GM15510 (cell line): ENCODE data around the gene FOXC1.

Experiments
- POLR2A ChIP-seq: IDR thresholded peaks from 3 replicates; pipeline ENCODE4 v1.6.1; 2011; ENCODE audit warnings: borderline replicate concordance; ENCODE audit not compliant: insufficient read length; ENCODE audit errors: extremely low read depth

FOXC1 gene

DNA sequence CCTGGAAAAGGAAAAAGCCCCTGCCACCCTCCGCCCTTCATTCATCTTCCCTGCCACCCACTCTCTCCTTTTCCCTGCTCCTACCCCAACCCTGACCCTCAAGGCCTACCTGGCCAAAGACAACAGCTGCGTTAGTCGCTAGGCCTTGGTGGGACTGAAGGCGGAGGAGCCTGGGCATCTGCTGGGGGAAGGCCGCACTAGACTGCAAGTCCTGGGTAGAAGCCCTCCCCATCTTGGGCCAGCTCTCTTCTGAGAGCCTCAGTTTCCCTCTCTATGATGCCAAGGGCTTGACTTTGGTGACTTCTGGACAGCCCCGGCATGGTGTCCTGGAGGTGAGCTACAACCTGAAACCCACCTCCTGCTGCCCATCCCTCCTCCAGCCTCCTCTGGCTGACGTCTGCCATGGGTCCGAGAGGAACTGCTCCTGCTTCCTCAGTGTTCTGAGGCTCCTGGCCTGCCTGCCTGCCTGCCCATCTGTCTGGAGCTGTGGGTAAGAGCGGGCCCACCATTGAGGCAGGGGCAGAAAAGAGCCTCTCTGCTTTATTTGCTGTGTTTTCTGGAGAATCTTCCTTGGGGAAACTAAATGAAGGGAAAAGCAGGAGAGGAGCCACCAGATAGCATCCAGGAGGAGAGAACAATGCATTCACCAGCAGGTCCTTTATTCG lies 7.5 kb upstream of the FOXC1 start:
- TF ChIP-seq POLR2A: no peak

DNA sequence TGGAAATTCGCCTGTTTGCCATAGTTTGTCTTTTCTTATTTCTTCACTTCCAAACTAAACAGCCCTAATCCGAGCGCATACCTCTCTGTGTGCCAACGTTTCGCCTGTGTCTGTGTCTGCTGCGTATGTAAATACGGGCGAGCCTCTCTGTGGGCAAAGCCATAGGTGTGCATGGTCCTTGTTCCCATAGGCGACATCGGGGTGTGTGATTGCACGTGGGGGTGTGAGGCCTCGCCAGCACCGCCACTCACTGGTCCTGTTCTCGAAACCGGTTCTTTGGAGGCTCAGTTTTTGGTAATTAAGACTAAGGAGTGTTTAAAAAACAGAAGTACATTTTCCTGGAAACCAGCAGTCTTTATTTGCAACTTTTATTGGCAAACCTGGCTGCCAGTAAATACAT lies 6.0 kb upstream of the FOXC1 start:
- no peak for TF ChIP-seq POLR2A

DNA sequence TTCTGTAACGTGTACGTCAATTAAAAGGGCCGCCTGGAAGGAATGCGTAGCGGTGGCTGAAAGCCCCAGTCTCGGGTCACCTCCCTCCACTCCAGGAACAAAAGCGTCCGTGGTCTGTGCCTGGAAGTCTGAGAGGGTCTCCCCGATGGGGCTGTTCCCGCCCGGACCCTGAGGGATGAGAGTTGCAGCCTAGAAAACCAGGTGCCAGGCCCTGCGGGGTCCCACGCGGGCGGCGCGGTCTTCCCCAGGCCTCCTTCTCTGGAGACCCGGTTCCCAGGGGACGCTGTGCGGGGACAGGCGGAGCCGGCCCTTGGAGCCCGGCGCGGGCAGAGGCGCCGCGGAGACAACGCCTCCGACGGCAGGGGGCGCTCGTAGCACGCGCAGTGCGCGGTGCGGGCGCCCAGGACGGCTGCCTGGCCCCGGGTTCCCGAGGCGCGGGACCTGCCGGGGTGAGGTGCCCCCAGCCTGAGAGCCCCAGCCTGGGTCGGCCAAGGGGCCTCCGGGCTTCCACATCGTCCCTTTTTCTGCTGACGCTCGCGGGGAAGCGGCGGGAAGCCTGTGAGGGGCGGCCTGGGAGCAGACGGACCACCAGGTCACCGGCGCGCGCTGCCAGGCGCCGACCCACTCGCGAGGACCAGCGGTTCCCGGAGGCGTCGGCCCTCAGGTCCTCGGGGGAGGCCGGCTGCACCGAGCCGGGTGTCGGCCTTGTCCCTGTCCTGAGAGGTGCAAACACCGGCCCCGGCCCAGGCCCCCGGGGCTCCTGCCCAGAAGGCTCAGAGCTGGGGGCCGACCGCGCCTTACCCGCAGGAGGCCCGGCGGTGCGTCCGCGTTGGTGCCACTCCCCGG lies 5.3 kb upstream of the FOXC1 start:
- TF ChIP-seq POLR2A: no peak

DNA sequence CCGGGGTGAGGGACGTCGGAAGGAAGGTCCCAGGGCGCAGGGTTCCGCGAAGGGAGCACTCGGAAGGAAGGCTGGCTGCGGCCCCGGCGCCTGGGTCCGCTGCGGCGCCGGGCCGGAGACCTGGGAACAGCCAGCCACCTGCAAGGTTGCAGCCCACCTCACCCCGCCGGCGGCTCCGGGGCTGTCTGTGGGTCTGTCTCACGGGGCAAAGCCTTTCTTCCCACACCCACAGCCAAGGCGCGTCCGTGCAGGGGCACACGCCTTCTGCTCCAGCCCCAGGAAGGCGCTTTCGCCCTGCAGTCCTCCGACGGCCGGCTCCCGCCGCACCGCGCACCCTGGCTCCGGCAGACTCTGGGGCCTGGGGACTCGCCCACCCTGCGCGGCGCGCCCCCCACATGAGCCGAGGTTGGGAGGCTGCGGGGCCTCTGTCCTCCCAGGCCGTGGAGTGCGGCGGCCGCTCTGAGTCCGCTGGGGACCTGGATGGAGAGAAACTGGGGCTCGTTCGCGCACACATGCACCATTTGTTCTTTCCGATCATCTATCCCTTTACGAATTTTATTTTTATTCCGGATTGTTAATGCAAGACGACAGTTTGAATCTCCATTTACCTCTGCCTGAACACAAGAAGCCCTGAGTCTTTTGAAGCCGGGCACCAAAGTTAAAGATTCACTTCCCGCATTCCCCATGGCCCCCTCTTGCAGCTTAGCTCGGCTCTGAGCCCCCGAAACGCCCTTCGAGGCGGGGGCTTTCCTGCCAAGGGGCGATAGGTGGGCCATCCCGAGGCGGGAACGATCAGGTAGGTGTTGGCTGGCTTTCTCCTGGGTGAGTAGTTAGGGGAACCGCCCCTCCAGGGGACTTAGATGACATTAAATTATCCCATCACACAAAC lies 4.5 kb upstream of the FOXC1 start:
- no peak for TF ChIP-seq POLR2A

DNA sequence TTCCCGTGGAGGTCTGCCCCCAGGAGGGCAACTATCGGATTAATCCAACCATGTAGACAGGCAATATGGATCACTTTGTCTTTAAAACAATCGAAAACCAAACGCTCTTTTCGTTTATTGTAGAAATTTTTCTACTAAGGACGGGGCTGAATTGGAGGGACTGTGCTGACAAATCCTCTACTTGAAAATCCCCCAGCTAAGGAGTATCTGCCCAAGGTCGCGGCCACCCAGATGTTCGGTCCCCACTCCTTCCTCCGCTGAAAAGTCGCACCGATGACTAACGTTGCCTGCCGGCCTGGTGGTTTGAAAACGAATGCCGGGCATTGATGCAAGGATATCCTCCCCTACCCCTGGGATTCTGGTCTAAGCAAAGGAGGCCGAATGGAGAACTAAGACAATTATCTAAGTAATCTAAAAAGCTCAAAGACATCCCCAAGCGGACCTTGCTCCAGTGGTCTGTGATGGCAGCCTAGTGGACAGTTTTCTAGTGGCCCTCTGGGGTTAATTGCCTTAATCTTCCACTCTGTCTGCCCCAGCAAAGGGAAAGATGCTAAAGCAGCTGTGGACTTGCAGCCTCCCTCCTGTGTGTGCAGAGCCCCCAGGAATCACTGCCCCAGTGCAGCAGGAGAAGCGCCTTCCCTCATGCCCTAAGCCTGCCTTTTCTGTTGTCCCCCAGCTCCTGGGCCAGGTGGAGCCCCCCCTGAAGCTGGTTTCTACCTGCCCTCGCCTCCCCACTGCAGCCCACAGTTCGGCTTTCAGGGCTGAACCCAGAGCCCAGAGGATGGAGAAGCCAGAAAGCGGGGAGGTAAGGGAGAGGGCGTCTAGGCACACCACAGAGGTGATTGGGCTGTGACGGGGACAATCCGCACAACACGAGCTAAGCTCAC lies 3.6 kb upstream of the FOXC1 start:
- no peak for TF ChIP-seq POLR2A

DNA sequence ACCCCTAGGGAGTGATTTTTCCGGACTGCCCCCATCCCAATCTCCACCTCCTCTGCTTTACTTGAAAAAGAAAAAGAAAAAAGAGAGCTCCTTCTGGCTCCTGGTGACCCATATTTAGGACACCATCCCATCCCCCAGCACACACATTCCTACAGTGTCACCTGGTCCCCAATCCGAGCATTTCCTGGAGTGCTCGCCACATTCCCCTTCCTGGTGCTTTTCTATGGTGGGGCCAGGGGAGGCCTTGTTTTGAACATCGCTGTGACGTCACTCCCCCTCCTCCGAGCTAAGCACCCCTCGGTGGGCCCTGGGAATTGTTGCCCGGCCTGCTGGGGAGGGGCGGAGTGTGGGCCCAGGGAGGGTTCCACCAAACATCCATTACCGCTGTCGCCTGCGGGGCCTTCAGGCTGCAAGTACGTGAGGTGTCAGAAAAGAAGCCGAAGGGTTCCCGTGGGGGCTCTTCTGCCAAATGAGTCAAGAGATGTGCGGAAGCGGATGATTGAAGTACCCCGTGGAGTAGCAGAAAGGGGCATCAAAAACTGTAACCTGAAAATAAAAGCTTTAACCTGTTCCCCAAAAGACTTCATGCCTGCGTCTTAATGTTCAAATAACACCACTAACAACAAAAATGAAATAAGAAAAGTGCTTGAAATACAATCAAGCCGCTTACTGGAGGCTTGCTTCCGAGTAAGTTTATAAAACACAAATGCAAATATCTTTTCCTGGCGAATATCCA lies 2.8 kb upstream of the FOXC1 start:
- no peak for TF ChIP-seq POLR2A

DNA sequence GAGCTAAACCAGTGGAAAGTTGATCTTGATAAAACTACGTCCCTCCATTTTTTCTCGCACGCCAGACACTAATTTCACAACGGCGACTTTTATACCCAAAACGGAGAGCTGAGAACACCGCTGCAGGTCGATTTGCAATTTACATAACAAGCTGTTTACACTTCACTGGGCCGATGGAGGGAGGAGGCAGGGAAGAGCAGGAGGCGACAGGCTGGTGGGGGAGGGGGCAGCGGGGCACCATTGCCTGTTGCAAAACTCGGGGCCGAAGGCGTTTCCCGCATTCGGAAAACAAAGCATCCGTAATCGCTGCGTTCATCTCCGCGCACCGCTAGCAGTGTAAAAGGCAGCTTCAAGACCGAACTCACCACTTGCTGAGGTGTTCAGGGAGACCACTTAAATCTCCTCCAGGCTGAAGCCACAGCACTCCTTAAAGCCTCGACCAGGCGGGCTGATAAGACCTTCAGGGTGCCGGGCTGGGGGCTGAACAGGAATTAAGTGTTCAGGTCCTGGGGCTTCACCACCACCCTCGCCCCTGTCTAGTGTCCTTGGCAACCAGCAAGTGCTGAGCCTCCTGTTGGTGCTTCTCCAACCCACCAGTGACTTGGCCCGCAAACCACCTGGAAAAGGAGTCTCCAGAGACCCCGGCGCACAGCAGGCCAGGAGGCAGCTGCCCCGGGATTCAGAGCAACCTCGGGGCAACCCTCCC lies 2.0 kb upstream of the FOXC1 start:
- no peak for TF ChIP-seq POLR2A

DNA sequence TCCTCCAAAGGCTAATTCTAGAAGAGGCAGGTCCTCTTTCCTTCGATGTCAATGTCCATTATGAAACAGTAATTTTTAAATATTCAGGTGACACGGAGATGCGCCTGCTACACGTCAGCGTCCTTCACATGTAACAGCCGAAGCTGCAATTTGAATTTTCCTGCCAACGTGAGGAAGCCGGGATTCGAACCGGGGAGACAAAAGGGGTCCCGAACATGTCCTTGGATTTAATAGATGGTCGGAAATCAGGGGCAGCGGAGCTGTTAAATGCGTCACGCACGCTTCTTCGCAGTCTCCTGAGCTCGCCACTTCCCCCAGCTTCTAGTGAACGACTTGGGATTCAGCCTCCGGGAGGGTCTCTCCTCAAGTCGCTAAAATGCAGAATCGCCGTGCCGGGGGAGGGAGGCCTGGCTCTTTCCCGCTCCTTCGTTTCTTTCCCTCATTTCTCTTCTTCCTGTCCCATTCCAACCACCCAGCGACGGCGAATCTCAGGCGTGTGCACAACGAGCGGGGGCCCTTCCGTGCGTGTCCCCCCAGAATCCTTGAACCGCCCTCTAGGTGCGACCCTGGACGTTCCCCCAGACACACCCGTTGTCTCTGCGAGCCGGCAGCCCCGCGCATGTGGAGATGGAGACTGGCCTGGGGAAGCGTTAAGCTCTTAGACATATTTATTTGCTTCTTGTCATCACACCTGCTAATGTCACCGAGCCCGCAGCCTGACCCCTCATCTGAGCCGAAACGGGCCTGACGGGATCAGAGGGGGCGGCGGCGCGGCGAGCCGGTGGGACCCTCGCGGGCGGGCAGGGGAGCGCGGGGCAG lies 1.3 kb upstream of the FOXC1 start:
- no peak for TF ChIP-seq POLR2A

DNA sequence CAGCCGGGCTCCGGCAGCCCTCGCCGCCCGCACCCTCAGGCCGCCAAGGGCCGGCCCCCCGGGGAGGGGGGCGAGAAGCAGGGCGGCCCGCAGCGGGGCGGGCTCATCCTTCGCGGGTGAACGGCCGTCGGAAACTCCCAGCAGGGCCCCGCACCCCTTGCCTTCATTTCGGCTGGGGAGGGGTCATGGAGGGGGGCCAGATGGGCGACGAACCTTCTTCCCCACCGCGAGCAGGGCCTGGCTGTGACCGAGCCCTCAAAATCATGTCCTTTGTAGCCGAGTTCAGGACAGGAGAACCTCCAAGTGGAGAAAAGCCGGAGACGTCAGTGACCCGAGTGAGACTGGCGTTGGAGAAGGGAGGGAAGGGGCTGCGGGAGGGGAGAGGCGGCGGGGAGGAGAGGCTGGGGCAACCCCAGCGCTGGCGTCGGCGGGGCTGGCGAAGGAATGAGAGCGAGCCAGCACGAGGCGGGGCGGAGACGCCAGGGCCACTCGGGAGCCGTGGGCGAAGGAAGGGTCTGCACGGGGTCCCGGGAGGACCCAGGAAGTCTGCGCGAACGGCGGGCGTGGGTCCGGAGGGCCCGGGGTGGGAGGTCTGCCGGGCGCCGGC lies 571 bp upstream of the FOXC1 start:
- TF ChIP-seq POLR2A: no peak

DNA sequence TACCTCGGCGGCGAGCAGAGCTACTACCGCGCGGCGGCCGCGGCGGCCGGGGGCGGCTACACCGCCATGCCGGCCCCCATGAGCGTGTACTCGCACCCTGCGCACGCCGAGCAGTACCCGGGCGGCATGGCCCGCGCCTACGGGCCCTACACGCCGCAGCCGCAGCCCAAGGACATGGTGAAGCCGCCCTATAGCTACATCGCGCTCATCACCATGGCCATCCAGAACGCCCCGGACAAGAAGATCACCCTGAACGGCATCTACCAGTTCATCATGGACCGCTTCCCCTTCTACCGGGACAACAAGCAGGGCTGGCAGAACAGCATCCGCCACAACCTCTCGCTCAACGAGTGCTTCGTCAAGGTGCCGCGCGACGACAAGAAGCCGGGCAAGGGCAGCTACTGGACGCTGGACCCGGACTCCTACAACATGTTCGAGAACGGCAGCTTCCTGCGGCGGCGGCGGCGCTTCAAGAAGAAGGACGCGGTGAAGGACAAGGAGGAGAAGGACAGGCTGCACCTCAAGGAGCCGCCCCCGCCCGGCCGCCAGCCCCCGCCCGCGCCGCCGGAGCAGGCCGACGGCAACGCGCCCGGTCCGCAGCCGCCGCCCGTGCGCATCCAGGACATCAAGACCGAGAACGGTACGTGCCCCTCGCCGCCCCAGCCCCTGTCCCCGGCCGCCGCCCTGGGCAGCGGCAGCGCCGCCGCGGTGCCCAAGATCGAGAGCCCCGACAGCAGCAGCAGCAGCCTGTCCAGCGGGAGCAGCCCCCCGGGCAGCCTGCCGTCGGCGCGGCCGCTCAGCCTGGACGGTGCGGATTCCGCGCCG lies 994 bp downstream of the FOXC1 start:
- no peak for TF ChIP-seq POLR2A

DNA sequence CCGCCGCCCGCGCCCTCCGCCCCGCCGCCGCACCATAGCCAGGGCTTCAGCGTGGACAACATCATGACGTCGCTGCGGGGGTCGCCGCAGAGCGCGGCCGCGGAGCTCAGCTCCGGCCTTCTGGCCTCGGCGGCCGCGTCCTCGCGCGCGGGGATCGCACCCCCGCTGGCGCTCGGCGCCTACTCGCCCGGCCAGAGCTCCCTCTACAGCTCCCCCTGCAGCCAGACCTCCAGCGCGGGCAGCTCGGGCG lies 1.5 kb downstream of the FOXC1 start:
- TF ChIP-seq POLR2A: no peak
